Measurements from ENCODE around the gene AGPAT4.
"Not testable (repeated sequence)": the region's sequence is repeated elsewhere in the genome, so short reads cannot be mapped to it uniquely, and the experiment has no call there.

AGPAT4 gene

GRCh38 chr6:161136655-161137054 lies 137.2 kb downstream of the AGPAT4 start:
- no peak for DNase-seq

- DNase-seq: peak; percentile 68 to 81 (median 76)
These were observed 137.9 kb downstream of the AGPAT4 start for GRCh38 chr6:161135695-161136591.

GRCh38 chr6:161134550-161135298 lies 139.1 kb downstream of the AGPAT4 start:
- DNase-seq: no peak

- no peak for DNase-seq
These were observed 139.9 kb downstream of the AGPAT4 start for GRCh38 chr6:161133963-161134362.

GRCh38 chr6:161132384-161132783 lies 141.5 kb downstream of the AGPAT4 start:
- no peak for DNase-seq

GRCh38 chr6:161130967-161131766 lies 142.7 kb downstream of the AGPAT4 start:
- peak in 2 of 3 donors; percentile 53 to 57 for DNase-seq

- DNase-seq: no peak
These were observed 143.3 kb downstream of the AGPAT4 start for GRCh38 chr6:161130541-161130940.

GRCh38 chr6:161128680-161129196 lies 145.1 kb downstream of the AGPAT4 start:
- peak; percentile 82 to 93 (median 85) for DNase-seq

GRCh38 chr6:161128230-161128629 lies 145.6 kb downstream of the AGPAT4 start:
- no peak for DNase-seq

GRCh38 chr6:161127071-161127740 lies 146.7 kb downstream of the AGPAT4 start:
- no peak for DNase-seq

- DNase-seq: no peak
These were observed 148.3 kb downstream of the AGPAT4 start for GRCh38 chr6:161125591-161125990.

GRCh38 chr6:161123319-161123718 lies 150.5 kb downstream of the AGPAT4 start:
- not testable (repeated sequence) for DNase-seq

- no peak for DNase-seq
These were observed 155.9 kb downstream of the AGPAT4 start for GRCh38 chr6:161117942-161118341.

- DNase-seq: peak; percentile 90 to 98 (median 98)
These were observed 156.6 kb downstream of the AGPAT4 start for GRCh38 chr6:161117308-161117707.

GRCh38 chr6:161116554-161116953 lies 157.3 kb downstream of the AGPAT4 start:
- no peak for DNase-seq

GRCh38 chr6:161115468-161115867 lies 158.4 kb downstream of the AGPAT4 start:
- DNase-seq: no peak

GRCh38 chr6:161111261-161111660 lies 162.6 kb downstream of the AGPAT4 start:
- DNase-seq: peak; percentile 33 to 67 (median 59)

- peak in 1 of 3 donors; percentile 29 for DNase-seq
These were observed 163.7 kb downstream of the AGPAT4 start for GRCh38 chr6:161110028-161110779.

- DNase-seq: no peak
These were observed 164.5 kb downstream of the AGPAT4 start for GRCh38 chr6:161109366-161109765.

GRCh38 chr6:161108916-161109315 lies 164.9 kb downstream of the AGPAT4 start:
- DNase-seq: peak; percentile 77 to 95 (median 94)

Measured in suppressor macrophage treated with lipopolysaccharide for 1 hour (primary cell).